SW480 (cell line): Measurements from ENCODE around the gene CILP.
"Not testable (repeated sequence)": the region's sequence is repeated elsewhere in the genome, so short reads cannot be mapped to it uniquely, and the experiment has no call there.

Experiments
- DNase-seq: peaks from one replicate; pipeline ENCODE4 v3.0.0-alpha.2; 2016; ENCODE audit warnings: low spot score

CILP gene

GRCh38 chr15:65210770-65211481, at the start of gene CILP:
CILP (minus strand) TSS chr15:65211473; CDS start chr15:65209755, 1,718 bp downstream.
- DNase-seq: no peak

GRCh38 chr15:65260968-65261367, 49.7 kb upstream of the CILP start:
- no peak for DNase-seq

- no peak for DNase-seq
Observed at GRCh38 chr15:65259367-65259797, 48.1 kb upstream of the CILP start.

- DNase-seq: no peak
Observed at GRCh38 chr15:65258375-65259262, 47.3 kb upstream of the CILP start.

- DNase-seq: no peak
Observed at GRCh38 chr15:65255486-65256140, 44.3 kb upstream of the CILP start.

GRCh38 chr15:65254758-65255157, 43.5 kb upstream of the CILP start:
- DNase-seq: no peak

GRCh38 chr15:65254356-65254755, 43.1 kb upstream of the CILP start:
- no peak for DNase-seq

GRCh38 chr15:65249641-65250040, 38.4 kb upstream of the CILP start:
- no peak for DNase-seq

- DNase-seq: no peak
Observed at GRCh38 chr15:65248511-65249255, 37.4 kb upstream of the CILP start.

- no peak for DNase-seq
Observed at GRCh38 chr15:65246939-65247338, 35.7 kb upstream of the CILP start.

- DNase-seq: no peak
Observed at GRCh38 chr15:65246026-65246714, 34.9 kb upstream of the CILP start.

GRCh38 chr15:65245096-65245856, 34.0 kb upstream of the CILP start:
- no peak for DNase-seq

GRCh38 chr15:65244638-65245037, 33.4 kb upstream of the CILP start:
- no peak for DNase-seq

- not testable (repeated sequence) for DNase-seq
Observed at GRCh38 chr15:65236443-65236842, 25.2 kb upstream of the CILP start.

GRCh38 chr15:65233696-65234095, 22.4 kb upstream of the CILP start:
- no peak for DNase-seq

- no peak for DNase-seq
Observed at GRCh38 chr15:65232520-65232919, 21.2 kb upstream of the CILP start.

GRCh38 chr15:65231306-65231705, 20.0 kb upstream of the CILP start:
- DNase-seq: no peak

GRCh38 chr15:65226901-65227300, 15.6 kb upstream of the CILP start:
- not testable (repeated sequence) for DNase-seq

GRCh38 chr15:65226221-65226620, 14.9 kb upstream of the CILP start:
- no peak for DNase-seq

GRCh38 chr15:65223996-65224395, 12.7 kb upstream of the CILP start:
- no peak for DNase-seq

- DNase-seq: no peak
Observed at GRCh38 chr15:65222891-65223290, 11.6 kb upstream of the CILP start.
